ENCODE results near the gene MFSD2A. TPM values are rescaled to one million over a fixed set of nuclear protein-coding genes. Genes with fewer than 3 reads are reported as not detected.
A peak's percentile ranks its signal among the peaks of the same experiment; 100 is the strongest.
"Not testable (repeated sequence)": the region's sequence is repeated elsewhere in the genome, so short reads cannot be mapped to it uniquely, and the experiment has no call there.

MFSD2A gene
- total RNA-seq = 25.2 TPM

GRCh38 chr1:39954870-39955546, at the start of gene MFSD2A:
MFSD2A (plus strand) TSS chr1:39955145; CDS start chr1:39955293, 148 bp downstream.
- peak; percentile 88 for ATAC-seq

GRCh38 chr1:39905172-39905571, 49.8 kb upstream of the MFSD2A start:
- no peak for ATAC-seq

DNA sequence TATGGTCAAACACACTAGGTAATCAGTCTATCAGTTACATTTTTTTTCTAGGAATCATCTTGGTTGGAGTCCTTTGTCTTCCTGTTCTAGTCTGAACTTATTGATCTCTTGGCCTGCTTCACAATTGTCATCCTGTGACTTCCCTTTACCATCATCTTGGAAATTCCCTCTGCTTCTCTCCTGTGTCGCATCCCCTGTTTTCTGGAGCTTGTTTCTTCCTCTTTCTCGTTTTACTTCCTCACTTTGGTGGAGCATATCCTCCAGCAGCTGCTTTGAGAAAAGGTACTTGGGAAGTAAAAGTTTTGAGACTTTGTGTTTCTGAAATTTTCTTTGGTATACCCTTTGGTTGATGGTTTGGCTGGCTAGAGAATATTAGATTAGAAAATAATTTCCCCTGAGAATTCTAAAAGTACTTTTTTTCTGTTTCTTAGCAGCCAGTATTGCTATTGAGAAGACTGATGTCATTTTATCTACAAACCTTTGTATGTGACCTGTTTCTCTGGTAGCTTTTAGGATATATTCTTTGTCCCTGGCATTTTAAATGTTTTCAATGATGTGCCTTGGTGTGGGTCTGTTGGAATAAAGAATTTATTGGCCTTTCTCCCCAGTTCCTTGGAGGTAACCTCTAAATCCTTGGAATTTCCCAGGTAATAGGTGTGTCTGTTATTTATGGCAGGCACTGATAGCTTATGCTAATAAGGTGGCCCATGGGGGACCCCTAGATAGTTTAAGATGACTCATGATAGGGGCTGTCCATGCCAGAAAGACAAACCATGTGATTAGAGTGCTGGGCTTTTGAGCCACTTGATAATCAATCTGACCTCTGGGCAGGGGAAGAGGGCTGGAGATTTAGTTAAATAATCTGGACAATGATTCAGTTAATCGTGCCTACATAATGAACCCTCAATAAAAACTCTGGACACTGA, 47.2 kb upstream of the MFSD2A start:
- no peak for ATAC-seq

- ATAC-seq = no peak
Measured at GRCh38 chr1:39908534-39908933, 46.4 kb upstream of the MFSD2A start.

GRCh38 chr1:39910263-39910662, 44.7 kb upstream of the MFSD2A start:
- no peak for ATAC-seq

DNA sequence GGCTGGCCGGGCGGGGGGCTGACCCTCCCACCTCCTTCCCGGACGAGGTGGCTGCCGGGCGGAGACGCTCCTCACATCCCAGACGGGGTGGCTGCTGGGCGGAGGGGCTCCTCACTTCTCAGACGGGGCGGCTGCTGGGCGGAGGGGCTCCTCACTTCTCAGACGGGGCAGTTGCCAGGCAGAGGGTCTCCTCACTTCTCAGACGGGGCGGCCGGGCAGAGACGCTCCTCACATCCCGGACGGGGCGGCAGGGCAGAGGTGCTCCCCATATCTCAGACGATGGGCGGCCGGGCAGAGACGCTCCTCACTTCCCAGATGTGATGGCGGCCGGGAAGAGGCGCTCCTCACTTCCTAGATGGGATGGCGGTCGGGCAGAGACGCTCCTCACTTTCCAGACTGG, 41.8 kb upstream of the MFSD2A start:
- ATAC-seq = not testable (repeated sequence)

DNA sequence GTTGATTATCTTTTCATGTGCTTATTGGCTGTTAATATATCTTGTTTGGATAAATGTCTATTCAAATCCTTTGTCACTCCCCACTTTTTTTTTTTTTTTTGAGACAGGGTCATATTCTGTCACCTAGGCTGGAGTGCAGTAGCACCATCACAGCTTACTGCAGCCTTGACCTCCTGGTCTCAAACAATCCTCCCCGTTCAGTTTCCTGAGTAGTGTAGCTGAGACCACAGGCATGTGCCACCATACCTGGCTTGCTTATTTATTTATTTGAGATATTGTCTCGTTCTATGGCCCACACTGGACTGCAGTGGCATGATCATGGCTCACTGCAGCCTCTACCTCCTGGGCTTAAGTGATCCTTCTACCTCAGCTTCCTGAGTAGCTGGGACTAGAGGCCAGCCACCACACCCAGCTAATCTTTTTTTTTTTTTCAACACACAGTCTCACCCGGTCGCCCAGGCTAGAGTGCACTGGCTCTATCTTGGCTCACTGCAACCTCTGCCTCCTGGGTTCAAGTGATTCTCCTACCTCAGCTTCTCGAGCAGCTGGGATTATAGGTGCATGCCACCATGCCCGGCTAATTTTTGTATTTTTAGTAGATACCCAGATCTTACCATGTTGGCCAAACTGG, 39.3 kb upstream of the MFSD2A start:
- ATAC-seq = no peak

DNA sequence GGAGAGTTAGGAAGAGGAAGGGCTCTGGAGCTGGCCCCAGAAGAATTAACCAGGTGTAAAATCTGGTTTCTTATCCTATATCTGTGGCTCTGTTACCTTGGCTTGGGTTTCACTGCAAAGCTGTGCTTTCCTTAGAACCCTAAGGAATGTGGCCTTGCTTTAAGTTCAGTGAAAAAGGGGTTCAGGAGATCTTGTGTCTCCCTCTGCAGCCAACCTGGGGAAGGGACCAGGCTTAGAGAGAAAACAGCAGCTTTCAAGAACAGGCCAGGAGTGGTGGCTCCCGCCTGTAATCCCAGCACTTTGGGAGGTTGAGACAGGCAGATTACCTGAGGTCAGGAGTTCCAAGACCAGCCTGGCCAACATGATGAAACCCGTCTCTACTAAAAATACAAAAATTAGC, 37.1 kb upstream of the MFSD2A start:
- no peak for ATAC-seq

- peak; percentile 92 for ATAC-seq
Measured at GRCh38 chr1:39919545-39919944, 35.4 kb upstream of the MFSD2A start.

DNA sequence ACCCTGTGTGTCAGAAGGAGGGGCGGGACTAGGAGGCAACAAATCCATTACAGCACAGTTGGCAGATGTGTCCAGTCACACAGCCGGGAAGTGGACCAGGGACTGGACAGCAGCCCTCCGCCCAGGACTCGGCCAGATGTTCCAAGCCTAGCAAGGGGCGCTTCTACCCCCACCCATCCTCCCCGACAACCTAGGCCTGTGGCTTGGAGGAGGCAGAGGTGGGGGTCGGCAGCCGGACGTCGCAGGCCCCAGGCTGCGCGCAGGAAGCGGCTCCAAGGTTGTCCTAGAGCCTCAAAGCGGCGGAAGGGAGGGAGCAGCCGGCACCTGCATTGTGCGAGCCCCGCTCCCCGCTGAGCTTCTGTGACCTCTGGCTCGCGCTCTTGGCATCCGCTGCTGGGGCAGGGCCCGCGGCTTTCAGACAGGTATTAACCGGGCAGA, 32.7 kb upstream of the MFSD2A start:
- peak; percentile 17 for ATAC-seq

DNA sequence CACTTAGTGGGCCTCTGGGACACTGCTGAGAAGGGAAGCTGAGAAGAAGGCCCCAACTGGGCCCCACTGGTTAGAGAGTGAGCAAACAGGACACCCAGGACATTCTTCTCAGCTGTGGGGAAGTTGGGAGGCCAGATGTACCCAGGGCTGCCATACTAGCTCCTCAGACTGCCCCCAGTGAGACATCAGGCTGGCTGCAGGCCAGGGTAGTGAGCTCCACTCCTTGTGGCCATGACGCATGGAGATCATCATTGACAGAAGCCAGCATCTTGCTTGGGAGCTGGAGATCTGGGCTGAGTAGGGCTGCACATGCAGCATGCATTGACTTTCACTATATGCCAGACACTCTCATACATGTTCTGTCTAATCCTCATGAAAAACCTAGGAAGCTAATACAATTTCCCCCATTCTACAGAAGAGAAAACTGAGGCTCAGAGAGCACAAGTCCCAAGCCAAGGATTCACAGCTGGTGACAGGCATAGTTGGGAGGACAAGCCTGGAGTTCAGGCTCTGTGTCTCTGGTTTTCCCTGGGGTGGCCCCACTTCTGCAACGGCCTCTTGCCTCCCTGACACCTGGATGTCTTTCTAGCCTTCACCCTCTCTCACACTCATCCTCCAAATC, 29.1 kb upstream of the MFSD2A start:
- peak; percentile 39 for ATAC-seq

GRCh38 chr1:39926343-39926793, 28.6 kb upstream of the MFSD2A start:
- peak; percentile 47 for ATAC-seq

DNA sequence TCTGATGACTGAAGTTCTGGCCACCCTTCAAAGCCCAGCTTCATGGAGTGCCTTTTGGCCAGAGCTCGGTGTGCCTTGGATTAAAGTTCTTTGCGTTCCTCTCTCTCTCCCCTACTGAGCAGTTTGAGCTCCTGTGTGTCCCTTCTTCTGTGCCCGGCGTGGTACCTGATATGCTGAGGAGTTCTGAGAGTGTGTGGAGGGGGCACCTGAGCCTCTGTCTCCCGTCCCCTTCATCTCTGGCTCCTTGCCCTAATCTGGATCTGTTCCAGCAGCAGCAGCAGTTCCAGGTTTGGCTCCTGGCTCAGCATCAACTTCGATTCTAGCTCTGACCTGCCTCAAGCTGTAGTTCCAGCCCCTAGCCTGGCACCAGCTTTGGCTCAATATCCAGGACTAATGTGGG, 28.1 kb upstream of the MFSD2A start:
- peak; percentile 21 for ATAC-seq

DNA sequence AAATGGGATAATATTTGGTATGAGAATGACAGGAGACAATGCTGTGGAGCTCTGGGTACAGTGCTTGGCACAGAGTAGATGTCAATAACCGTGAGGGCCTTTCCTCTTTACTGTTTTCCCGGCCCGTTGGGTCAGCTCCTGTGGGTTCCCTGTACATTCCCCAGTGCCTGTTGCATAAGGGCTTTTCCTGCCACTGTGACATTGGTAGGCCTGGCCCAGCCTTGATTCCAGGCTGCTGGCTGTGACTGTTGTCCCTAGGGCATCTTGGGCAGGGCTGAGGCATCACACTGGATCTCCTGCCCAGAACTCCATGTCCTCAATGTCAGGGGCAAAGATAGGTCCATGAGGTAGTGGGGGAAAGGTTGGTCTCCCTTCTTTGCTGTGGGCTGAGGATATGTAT, 27.4 kb upstream of the MFSD2A start:
- peak; percentile 27 for ATAC-seq

DNA sequence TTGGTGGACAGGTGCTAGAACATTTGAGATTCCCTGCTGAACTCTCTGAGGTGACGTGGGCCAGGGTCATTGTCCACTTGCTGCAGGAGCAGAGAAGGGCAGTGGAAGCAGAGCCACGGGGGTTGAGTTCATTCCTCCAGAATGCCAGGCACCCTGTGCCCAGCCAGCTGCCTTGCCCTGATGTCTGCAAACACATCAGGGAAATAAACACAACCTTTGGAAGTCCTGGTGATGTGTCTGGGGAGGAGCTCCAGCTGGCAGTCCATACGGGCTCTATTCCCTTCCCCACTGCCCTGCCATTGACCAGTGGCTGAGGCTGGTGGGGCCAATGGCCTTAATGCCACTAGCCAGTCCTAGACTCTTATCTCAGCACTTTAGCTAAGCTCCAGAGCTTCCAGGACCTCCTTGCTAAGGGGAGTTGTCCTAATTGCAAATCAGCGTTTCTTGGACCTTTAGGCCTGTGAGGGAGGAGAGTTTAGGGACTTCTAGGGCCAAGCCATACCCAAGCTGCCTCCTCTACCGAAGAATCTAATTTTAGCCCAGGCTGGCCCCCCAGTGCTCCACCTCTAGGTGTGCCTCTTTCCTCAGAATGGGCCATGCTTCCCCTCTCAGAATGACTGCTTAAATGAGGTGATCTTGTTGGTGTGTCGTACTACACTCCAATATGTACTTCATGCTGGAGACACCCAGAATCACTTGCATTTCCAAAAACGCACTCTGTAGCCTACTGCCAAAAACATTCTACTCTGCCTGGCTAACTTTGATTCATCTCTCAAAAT, 25.9 kb upstream of the MFSD2A start:
- no peak for ATAC-seq

DNA sequence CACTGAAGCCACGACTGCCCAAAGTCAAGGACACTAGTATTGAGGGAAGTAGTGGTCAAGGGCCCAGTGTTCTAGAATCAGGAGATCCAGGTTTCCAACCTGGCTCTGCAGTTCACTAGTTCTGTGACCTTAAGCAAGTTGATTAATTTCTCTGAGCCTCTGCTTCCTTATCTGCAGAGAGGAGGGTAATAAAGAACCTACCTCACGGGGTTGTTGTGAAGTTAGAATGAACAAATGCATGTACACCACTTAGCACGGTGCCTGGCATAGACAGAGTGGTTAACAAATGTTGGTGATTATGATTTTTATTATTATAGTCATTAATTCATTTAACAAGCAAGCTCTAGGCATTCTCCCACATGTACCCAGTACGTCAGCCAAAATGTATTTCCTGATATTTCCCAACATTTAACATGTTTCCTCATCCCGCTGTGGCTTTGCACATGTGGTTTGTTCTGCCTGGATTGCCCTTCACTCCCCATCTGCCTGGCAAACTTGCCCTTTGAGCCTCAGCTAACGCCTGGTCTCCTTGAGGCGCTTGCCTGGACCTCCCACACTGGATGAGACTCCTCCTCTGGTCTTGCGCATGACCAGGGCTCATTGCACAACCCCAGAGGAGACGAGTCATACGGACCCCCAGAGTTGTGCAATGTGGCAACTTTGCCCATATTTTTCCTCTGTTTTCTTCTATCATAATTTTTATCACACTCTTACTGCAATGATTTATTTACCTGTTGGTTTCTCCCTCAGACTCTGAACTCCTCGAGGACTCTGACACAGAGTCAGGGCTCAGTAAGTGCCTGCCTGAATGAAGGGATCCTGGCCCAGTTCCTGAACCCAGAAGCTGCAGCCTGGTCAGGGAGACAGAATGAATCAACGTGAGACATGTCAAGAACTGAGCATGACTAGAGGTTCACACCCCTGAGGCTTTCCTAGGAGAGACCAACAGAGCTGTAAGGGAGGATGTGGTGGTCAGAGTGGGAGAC, 20.7 kb upstream of the MFSD2A start:
- ATAC-seq = peak; percentile 80

DNA sequence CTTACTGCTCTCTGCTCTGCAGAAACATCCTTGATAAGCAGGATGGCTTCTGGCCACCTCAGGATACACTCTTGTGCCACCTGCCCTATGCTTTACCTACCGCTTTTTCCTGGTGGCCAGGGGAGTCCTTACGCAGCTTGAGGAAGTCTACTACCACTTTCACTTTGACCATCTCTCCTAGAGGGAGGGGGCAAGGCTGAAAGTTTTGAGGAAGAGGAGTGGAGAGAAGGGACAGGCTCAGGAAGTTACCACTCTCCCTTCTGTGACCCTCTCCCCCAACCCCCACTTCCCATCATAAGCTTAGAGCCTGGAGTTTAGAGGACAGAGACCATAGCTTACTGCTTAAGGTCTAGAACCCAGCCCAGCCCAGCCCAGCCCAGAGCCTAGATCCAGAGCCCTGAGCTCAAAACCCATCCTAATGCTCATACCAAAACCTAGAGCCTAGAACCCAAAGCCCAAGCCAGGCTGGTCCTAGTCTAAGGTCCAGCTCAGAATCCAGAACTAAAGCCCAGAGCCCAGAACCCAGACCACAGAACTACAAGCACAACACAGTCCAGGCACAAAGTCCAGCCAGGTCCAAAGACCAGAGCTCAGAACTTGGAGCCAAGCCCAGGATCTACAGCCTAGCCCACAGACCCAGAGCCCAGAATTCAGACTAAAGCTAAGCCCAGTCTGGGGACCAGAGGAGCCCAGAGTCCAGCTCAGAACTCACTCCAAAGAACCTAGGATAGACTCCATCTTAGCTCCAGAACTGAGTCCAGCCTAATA, 18.0 kb upstream of the MFSD2A start:
- no peak for ATAC-seq

- no peak for ATAC-seq
Measured at GRCh38 chr1:39938856-39939255, 16.1 kb upstream of the MFSD2A start.

DNA sequence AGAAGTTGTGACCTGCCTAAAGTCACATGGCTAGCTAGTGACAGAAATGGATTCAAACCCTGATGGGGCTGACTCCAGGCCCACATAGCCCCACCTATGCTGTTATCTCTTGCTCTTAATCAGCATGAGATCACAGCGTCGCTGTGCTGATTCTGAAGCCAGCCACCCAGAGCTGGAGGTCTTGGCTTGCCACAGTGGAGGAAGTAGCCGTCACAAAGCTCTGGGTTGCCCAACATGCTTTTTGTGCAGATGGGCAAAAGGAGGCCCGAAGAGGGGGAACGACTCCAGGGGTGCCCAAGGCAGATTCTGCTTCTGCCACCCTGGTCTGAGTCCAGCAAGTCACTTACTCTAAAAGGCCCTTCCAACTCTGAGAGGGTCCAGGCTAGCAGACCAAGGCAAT, 14.7 kb upstream of the MFSD2A start:
- no peak for ATAC-seq

Data from esophagus mucosa (tissue), 1 donor.